Mesendoderm (in vitro differentiated cells): ENCODE results near the gene PHLPP1.
A peak's percentile ranks its signal among the peaks of the same experiment; 100 is the strongest.

Source experiments
- DNase-seq: peaks from one replicate; pipeline ENCODE4 v3.0.0; 2013
- H2AK5ac ChIP-seq: 2 replicates; pipeline ENCODE4 v1.6.1; 2013; ENCODE audit warnings: low read length, inconsistent platforms
- H2BK120ac ChIP-seq: 2 replicates; pipeline ENCODE4 v1.6.1; 2013; ENCODE audit warnings: low read depth, mild to moderate bottlenecking, low read length, moderate library complexity, mixed read lengths
- H2BK15ac ChIP-seq: replicated peaks from 2 replicates; pipeline ENCODE4 v1.6.1; 2013; ENCODE audit warnings: low read depth, mild to moderate bottlenecking, moderate library complexity
- H2BK5ac ChIP-seq: 2 replicates; pipeline ENCODE4 v1.6.1; 2013; ENCODE audit warnings: low read length, inconsistent platforms
- H3K18ac ChIP-seq: 2 replicates; pipeline ENCODE4 v1.6.1; 2013; ENCODE audit warnings: mild to moderate bottlenecking, low read length, mixed read lengths
- H3K23ac ChIP-seq: one replicate; pipeline ENCODE4 v1.6.1; 2013; ENCODE audit warnings: low read length
- H3K27ac ChIP-seq: 2 replicates; pipeline ENCODE4 v1.5.1; 2013; ENCODE audit warnings: low read depth, mild to moderate bottlenecking, inconsistent platforms, low read length, moderate library complexity
- H3K27me3 ChIP-seq: 2 replicates; pipeline ENCODE4 v1.6.1; 2013; ENCODE audit warnings: low read length, control low read depth, mild to moderate bottlenecking, inconsistent platforms; ENCODE audit not compliant: insufficient read depth, poor library complexity
- H3K36me3 ChIP-seq: 2 replicates; pipeline ENCODE4 v1.6.1; 2013; ENCODE audit warnings: low read length, inconsistent platforms; ENCODE audit not compliant: control insufficient read depth, insufficient read depth
- H3K4ac ChIP-seq: one replicate; pipeline ENCODE4 v1.6.1; 2013; ENCODE audit warnings: low read depth, mild to moderate bottlenecking, low read length, moderate library complexity
- H3K4me1 ChIP-seq: 2 replicates; pipeline ENCODE4 v1.6.1; 2013; ENCODE audit warnings: low read depth, low read length, inconsistent platforms; ENCODE audit not compliant: control insufficient read depth
- H3K4me2 ChIP-seq: 2 replicates; pipeline ENCODE4 v1.6.1; 2013; ENCODE audit warnings: low read length
- H3K4me3 ChIP-seq: 2 replicates; pipeline ENCODE4 v1.5.1; 2013; ENCODE audit warnings: mild to moderate bottlenecking, low read length
- H3K56ac ChIP-seq: one replicate; pipeline ENCODE4 v1.6.1; 2013; ENCODE audit warnings: low read length
- H3K79me1 ChIP-seq: 2 replicates; pipeline ENCODE4 v1.6.1; 2013; ENCODE audit warnings: low read length, inconsistent platforms
- H3K79me2 ChIP-seq: 2 replicates; pipeline ENCODE4 v1.6.1; 2013; ENCODE audit warnings: mild to moderate bottlenecking, low read length; ENCODE audit not compliant: control insufficient read depth, insufficient read depth
- H3K9ac ChIP-seq: 2 replicates; pipeline ENCODE4 v1.6.1; 2013; ENCODE audit warnings: low read length, inconsistent platforms
- H4K5ac ChIP-seq: one replicate; pipeline ENCODE4 v1.6.1; 2013; ENCODE audit warnings: low read length
- H4K8ac ChIP-seq: one replicate; pipeline ENCODE4 v1.6.1; 2013; ENCODE audit warnings: low read depth, mild to moderate bottlenecking, control low read depth, low read length, moderate library complexity
- WGBS: extraction: QIAGEN DNeasy Blood & Tissue Kit; methylation state at CpG from one replicate; pipeline ENCODE4 v1.1.7; 2013; ENCODE audit warnings: low lambda C conversion rate, missing lambda C conversion rate; ENCODE audit not compliant: insufficient coverage; ENCODE audit errors: extremely low coverage; 5-methylcytosine and 5-hydroxymethylcytosine counted together

PHLPP1 gene

GRCh38 chr18:62834715-62835114, 119.4 kb downstream of the PHLPP1 start:
- Histone ChIP-seq H2BK15ac (no peak overlapping the region), H2AK5ac (no peak overlapping the region), H3K4ac (no peak overlapping the region), H3K79me1 (peaks cover 2% of the 10 kb centered on the region), H2BK5ac (no peak overlapping the region), H3K36me3 (no peaks in the 10 kb centered on the region), H3K79me2 (peaks cover 20% of the 10 kb centered on the region), H3K18ac (no peak overlapping the region), H2BK120ac (no peak overlapping the region), H3K4me1 (peaks cover 4% of the 10 kb centered on the region), H4K8ac (no peak overlapping the region), H3K56ac (no peak overlapping the region), H3K27me3 (no peaks in the 10 kb centered on the region), H3K27ac (no peak overlapping the region), H3K23ac (no peak overlapping the region), H3K9ac (no peak overlapping the region), H4K5ac (no peak overlapping the region), H3K4me3 (no peak overlapping the region), H3K4me2 (no peak overlapping the region)
- no peak for DNase-seq
- no CpG with 5 or more reads among the region's 4 CpGs for WGBS

GRCh38 chr18:62837011-62837410, 121.7 kb downstream of the PHLPP1 start:
- Histone ChIP-seq H3K79me1 (no peaks in the 10 kb centered on the region), H3K56ac (no peak overlapping the region), H2AK5ac (no peak overlapping the region), H3K4ac (no peak overlapping the region), H2BK5ac (no peak overlapping the region), H3K27me3 (no peaks in the 10 kb centered on the region), H3K4me1 (peaks cover 3% of the 10 kb centered on the region), H3K9ac (no peak overlapping the region), H3K27ac (no peak overlapping the region), H2BK15ac (no peak overlapping the region), H2BK120ac (no peak overlapping the region), H4K5ac (no peak overlapping the region), H3K79me2 (peaks cover 22% of the 10 kb centered on the region), H3K36me3 (no peaks in the 10 kb centered on the region), H3K23ac (no peak overlapping the region), H3K4me2 (no peak overlapping the region), H3K18ac (peak overlapping the region; percentile 75), H4K8ac (no peak overlapping the region), H3K4me3 (no peak overlapping the region)
- whole genome bisulfite sequencing, result no CpG with 5 or more reads among the region's 5 CpGs
- no peak for DNase-seq

- Histone ChIP-seq H3K27ac (no peak overlapping the region), H3K4ac (no peak overlapping the region)
- WGBS, result no CpG with 5 or more reads among the region's 1 CpG
Measured at GRCh38 chr18:62838475-62839098, 123.2 kb downstream of the PHLPP1 start.

GRCh38 chr18:62839874-62840713, 124.8 kb downstream of the PHLPP1 start:
- Histone ChIP-seq H3K27ac (no peak overlapping the region), H3K9ac (no peak overlapping the region)
- no CpG with 5 or more reads among the region's 2 CpGs for WGBS

More at GRCh38 chr18:62838475-62839098, 123.2 kb downstream of the PHLPP1 start:
- no peak overlapping the region for H4K5ac ChIP-seq
- H3K4me2 ChIP-seq, result no peak overlapping the region
- H2BK15ac ChIP-seq, result no peak overlapping the region
- H3K23ac ChIP-seq, result no peak overlapping the region
- peaks cover 22% of the 10 kb centered on the region for H3K79me2 ChIP-seq
- no peak overlapping the region for H4K8ac ChIP-seq
- H3K79me1 ChIP-seq, result no peaks in the 10 kb centered on the region
- no peaks in the 10 kb centered on the region for H3K27me3 ChIP-seq
- H3K4me3 ChIP-seq, result no peak overlapping the region
- peak overlapping the region; percentile 60 for H3K18ac ChIP-seq
- peaks cover 2% of the 10 kb centered on the region for H3K4me1 ChIP-seq
- no peak overlapping the region for H2BK120ac ChIP-seq
- peak overlapping the region; percentile 9 for H3K9ac ChIP-seq
- H3K36me3 ChIP-seq, result no peaks in the 10 kb centered on the region
- H2BK5ac ChIP-seq, result no peak overlapping the region
- H2AK5ac ChIP-seq, result no peak overlapping the region
- peak overlapping the region; percentile 29 for H3K56ac ChIP-seq
- DNase-seq, result peak; percentile 35

GRCh38 chr18:62841405-62841804, 126.1 kb downstream of the PHLPP1 start:
- Histone ChIP-seq H3K9ac (no peak overlapping the region), H3K4me1 (peaks cover 5% of the 10 kb centered on the region), H3K4ac (no peak overlapping the region), H4K8ac (no peak overlapping the region), H3K4me2 (no peak overlapping the region), H2BK120ac (no peak overlapping the region), H3K79me2 (peaks cover 7% of the 10 kb centered on the region), H2BK15ac (no peak overlapping the region), H3K18ac (no peak overlapping the region), H3K27ac (no peak overlapping the region), H3K79me1 (no peaks in the 10 kb centered on the region), H2AK5ac (no peak overlapping the region), H3K4me3 (no peak overlapping the region), H2BK5ac (no peak overlapping the region), H3K36me3 (no peaks in the 10 kb centered on the region), H3K23ac (no peak overlapping the region), H3K56ac (no peak overlapping the region), H4K5ac (no peak overlapping the region), H3K27me3 (no peaks in the 10 kb centered on the region)
- WGBS, result no CpG with 5 or more reads among the region's 1 CpG
- no peak for DNase-seq

More at GRCh38 chr18:62839874-62840713, 124.8 kb downstream of the PHLPP1 start:
- no peak for DNase-seq
- Histone ChIP-seq H2BK5ac (no peak overlapping the region), H4K8ac (no peak overlapping the region), H3K79me1 (no peaks in the 10 kb centered on the region), H3K4me1 (peaks cover 3% of the 10 kb centered on the region), H2AK5ac (no peak overlapping the region), H3K56ac (no peak overlapping the region), H2BK120ac (no peak overlapping the region), H3K23ac (no peak overlapping the region), H3K4ac (no peak overlapping the region), H4K5ac (no peak overlapping the region), H3K27me3 (no peaks in the 10 kb centered on the region), H3K18ac (no peak overlapping the region), H3K36me3 (no peaks in the 10 kb centered on the region), H3K4me2 (no peak overlapping the region), H2BK15ac (no peak overlapping the region), H3K79me2 (peaks cover 10% of the 10 kb centered on the region), H3K4me3 (no peak overlapping the region)
